Ishikawa (cell line): ENCODE measurements around the gene UROD.

Source experiments
- CEBPB ChIP-seq: IDR thresholded peaks from 2 replicates; pipeline ENCODE4 v1.6.1; 2012
- EGR1 ChIP-seq: IDR thresholded peaks from 2 replicates; pipeline ENCODE4 v1.6.1; 2012
- TF ChIP-seq, protein P1 (sequence below): IDR thresholded peaks from 2 replicates; pipeline ENCODE4 v1.6.1; 2012

DNA sequence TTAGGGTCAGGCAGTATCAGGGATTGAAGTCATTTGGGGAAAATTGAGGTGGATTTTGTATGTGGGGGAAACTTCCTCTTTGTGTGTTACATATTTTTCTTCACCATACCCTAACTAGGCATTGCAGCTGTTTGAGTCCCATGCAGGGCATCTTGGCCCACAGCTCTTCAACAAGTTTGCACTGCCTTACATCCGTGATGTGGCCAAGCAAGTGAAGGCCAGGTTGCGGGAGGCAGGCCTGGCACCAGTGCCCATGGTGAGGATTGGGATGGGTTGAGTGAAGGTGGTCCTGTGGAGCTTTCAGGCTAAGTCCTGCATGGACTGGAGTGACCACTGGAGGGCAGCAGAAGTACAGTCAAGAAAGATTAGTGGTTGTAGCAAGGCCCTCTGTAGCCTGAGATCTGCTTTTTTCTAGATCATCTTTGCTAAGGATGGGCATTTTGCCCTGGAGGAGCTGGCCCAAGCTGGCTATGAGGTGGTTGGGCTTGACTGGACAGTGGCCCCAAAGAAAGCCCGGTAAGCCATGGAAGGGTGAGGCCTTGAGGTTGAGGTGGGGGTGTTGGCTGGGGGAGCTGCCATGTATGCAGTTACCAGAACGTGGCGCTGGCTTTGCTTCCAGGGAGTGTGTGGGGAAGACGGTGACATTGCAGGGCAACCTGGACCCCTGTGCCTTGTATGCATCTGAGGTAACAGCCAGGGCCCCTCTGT lies 2.4 kb downstream of the UROD start:
- no peak for TF ChIP-seq EGR1
- TF ChIP-seq CEBPB, result no peak
- TF ChIP-seq, protein P1, sequence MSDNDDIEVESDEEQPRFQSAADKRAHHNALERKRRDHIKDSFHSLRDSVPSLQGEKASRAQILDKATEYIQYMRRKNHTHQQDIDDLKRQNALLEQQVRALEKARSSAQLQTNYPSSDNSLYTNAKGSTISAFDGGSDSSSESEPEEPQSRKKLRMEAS, result no peak
